ENCODE results near the gene KIAA0319L.
"Not testable (repeated sequence)": the region's sequence is repeated elsewhere in the genome, so short reads cannot be mapped to it uniquely, and the experiment has no call there.

Gene KIAA0319L

GRCh38 chr1:35594005-35594760 is 37.0 kb upstream of the KIAA0319L start:
- H3K9ac ChIP-seq (ENCODE audit: low read length in 5 of 5): no peak overlapping the region
- no peaks in the 10 kb centered on the region for H3K4me1 ChIP-seq (ENCODE audit: control insufficient read depth in 5 of 5, insufficient read depth in 5 of 5, low read length in 5 of 5)
- H3K36me3 ChIP-seq (ENCODE audit: control insufficient read depth in 5 of 5, insufficient read depth in 5 of 5, low read length in 5 of 5): peaks cover 0 to 29% (median 15%) of the 10 kb centered on the region in 5 donors
- H3K9me3 ChIP-seq (ENCODE audit: control insufficient read depth in 5 of 5, low read length in 5 of 5): no peaks in the 10 kb centered on the region
- no peaks in the 10 kb centered on the region for H3K27me3 ChIP-seq (ENCODE audit: control insufficient read depth in 5 of 5, insufficient read depth in 4 of 5, low read length in 5 of 5)
- H3K4me3 ChIP-seq (ENCODE audit: low read depth in 1 of 5, low read length in 5 of 5): no peak overlapping the region
- no peak overlapping the region for H3K27ac ChIP-seq (ENCODE audit: low read depth, low read length)

GRCh38 chr1:35592991-35593769 is 36.0 kb upstream of the KIAA0319L start:
- H3K9ac ChIP-seq (ENCODE audit: low read length in 5 of 5): no peak overlapping the region
- H3K27me3 ChIP-seq (ENCODE audit: control insufficient read depth in 5 of 5, insufficient read depth in 4 of 5, low read length in 5 of 5): no peaks in the 10 kb centered on the region
- peaks cover 0 to 23% (median 10%) of the 10 kb centered on the region in 5 donors for H3K36me3 ChIP-seq (ENCODE audit: control insufficient read depth in 5 of 5, insufficient read depth in 5 of 5, low read length in 5 of 5)
- H3K27ac ChIP-seq (ENCODE audit: low read depth, low read length): no peak overlapping the region
- H3K9me3 ChIP-seq (ENCODE audit: control insufficient read depth in 5 of 5, low read length in 5 of 5): no peaks in the 10 kb centered on the region
- no peaks in the 10 kb centered on the region for H3K4me1 ChIP-seq (ENCODE audit: control insufficient read depth in 5 of 5, insufficient read depth in 5 of 5, low read length in 5 of 5)
- no peak overlapping the region for H3K4me3 ChIP-seq (ENCODE audit: low read depth in 1 of 5, low read length in 5 of 5)

DNA sequence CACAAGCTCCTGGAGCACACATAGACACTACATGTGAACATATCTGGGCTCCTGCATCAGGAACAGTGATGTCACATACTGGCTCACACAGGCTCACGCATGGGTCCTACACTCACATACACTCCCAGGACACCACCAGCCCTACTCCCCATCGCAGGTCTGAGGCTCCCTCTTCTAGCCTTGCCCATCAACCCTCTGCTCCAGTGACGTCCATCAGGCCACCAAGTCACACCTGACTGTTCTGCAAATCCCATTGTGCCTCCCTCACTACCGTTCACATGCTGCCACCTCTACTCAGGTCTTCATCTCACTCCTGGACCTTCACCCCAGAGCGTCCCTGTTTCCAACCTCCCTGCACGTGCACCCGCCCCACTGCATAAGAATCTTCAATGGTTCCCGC is 34.0 kb upstream of the KIAA0319L start:
- no peak overlapping the region for H3K27ac ChIP-seq (ENCODE audit: low read depth, low read length)
- no peak overlapping the region for H3K9ac ChIP-seq (ENCODE audit: low read length in 5 of 5)
- no peak overlapping the region for H3K4me3 ChIP-seq (ENCODE audit: low read depth in 1 of 5, low read length in 5 of 5)
- peaks cover 0 to 21% (median 10%) of the 10 kb centered on the region in 5 donors for H3K36me3 ChIP-seq (ENCODE audit: control insufficient read depth in 5 of 5, insufficient read depth in 5 of 5, low read length in 5 of 5)
- H3K4me1 ChIP-seq (ENCODE audit: control insufficient read depth in 5 of 5, insufficient read depth in 5 of 5, low read length in 5 of 5): no peaks in the 10 kb centered on the region
- no peaks in the 10 kb centered on the region for H3K27me3 ChIP-seq (ENCODE audit: control insufficient read depth in 5 of 5, insufficient read depth in 4 of 5, low read length in 5 of 5)
- no peaks in the 10 kb centered on the region for H3K9me3 ChIP-seq (ENCODE audit: control insufficient read depth in 5 of 5, low read length in 5 of 5)

GRCh38 chr1:35590476-35591040 is 33.4 kb upstream of the KIAA0319L start:
- Histone ChIP-seq H3K27me3 (ENCODE audit: control insufficient read depth in 5 of 5, insufficient read depth in 4 of 5, low read length in 5 of 5) (no peaks in the 10 kb centered on the region), H3K4me3 (ENCODE audit: low read depth in 1 of 5, low read length in 5 of 5) (no peak overlapping the region), H3K27ac (ENCODE audit: low read depth, low read length) (no peak overlapping the region), H3K4me1 (ENCODE audit: control insufficient read depth in 5 of 5, insufficient read depth in 5 of 5, low read length in 5 of 5) (no peaks in the 10 kb centered on the region), H3K36me3 (ENCODE audit: control insufficient read depth in 5 of 5, insufficient read depth in 5 of 5, low read length in 5 of 5) (peaks cover 0 to 17% (median 8%) of the 10 kb centered on the region in 5 donors), H3K9me3 (ENCODE audit: control insufficient read depth in 5 of 5, low read length in 5 of 5) (no peaks in the 10 kb centered on the region), H3K9ac (ENCODE audit: low read length in 5 of 5) (no peak overlapping the region)

DNA sequence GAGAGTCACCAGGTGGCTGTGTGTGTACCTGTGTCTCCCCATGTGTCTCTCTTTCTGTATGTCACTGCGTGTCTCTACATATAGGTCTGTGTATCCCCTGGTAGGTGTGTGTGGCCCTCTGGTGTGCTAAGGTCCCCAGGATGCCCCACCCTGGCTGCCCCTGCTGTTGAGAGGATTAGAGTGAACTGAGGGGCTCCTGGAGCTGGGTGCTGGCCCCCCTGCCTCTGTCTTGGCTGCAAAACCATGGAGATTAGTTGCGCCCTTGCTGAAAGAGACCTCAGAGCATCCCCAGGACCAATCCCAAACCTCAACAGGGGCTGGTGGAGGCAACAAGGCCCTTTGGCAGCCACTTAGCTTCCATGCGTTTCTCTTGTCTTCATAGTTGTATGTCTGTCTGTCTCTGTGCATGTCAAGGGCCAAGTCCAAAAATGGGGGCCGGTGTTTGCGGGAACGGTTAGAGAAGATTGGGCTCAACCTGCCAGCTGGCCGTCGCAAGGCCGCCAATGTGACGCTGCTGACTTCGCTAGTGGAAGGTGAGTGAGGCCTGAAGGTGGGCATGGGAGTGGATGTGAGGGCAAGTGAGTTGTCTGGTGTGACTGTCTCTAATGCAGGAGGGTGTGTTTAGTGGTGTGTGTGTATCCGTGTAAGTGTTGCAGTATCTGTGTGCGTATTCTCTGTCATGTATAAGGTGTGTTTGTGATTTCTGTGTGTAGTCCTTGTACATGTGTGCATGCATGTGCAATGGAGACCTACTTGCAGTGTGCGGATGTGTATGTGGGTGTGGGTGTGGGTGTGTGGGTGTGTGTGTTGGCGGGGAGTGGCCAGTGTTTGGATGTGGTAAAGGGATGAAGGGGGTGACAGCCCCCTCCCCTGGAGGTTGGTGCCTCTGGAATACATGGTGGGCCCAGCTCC is 32.6 kb upstream of the KIAA0319L start:
- Histone ChIP-seq H3K27ac (ENCODE audit: low read depth, low read length) (no peak overlapping the region), H3K4me1 (ENCODE audit: control insufficient read depth in 5 of 5, insufficient read depth in 5 of 5, low read length in 5 of 5) (peaks cover 0 to 6% (median 3%) of the 10 kb centered on the region in 5 donors), H3K36me3 (ENCODE audit: control insufficient read depth in 5 of 5, insufficient read depth in 5 of 5, low read length in 5 of 5) (peaks cover 0 to 15% (median 6%) of the 10 kb centered on the region in 5 donors), H3K9ac (ENCODE audit: low read length in 5 of 5) (no peak overlapping the region), H3K9me3 (ENCODE audit: control insufficient read depth in 5 of 5, low read length in 5 of 5) (no peaks in the 10 kb centered on the region), H3K27me3 (ENCODE audit: control insufficient read depth in 5 of 5, insufficient read depth in 4 of 5, low read length in 5 of 5) (no peaks in the 10 kb centered on the region), H3K4me3 (ENCODE audit: low read depth in 1 of 5, low read length in 5 of 5) (no peak overlapping the region)

DNA sequence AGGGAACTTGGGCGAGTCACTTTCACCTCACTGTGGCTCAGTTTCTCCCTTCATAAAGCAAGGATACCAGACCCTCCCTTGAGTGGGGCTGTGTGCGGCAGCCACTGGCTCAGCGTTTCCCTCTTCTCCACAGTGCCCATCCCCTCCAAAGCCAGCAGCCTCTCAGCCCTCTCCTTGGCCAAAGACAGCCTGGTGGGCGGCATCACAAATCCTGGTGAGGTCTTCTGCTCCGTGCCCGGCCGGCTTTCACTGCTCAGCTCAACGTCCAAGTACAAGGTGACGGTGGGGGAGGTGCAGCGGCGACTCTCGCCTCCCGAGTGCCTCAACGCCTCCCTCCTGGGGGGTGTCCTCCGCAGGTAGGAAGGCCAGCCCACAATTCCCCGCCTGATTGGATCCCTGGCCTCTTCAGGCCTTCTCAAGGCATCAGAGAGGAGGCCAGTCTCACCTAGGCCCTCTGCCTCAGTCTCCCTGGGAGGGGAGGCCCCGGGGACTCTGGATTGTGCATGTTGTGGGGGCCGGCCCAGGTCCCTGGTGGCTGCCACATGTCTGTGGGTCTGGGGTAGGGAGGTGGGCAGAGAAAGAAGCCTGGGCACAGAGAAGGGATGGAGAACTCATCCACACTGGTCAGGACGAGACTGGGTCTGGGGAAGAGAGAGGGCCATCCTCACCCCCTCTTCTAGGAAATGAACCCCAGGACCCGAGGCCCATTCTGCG is 31.2 kb upstream of the KIAA0319L start:
- Histone ChIP-seq H3K4me3 (ENCODE audit: low read depth in 1 of 5, low read length in 5 of 5) (no peak overlapping the region), H3K27ac (ENCODE audit: low read depth, low read length) (no peak overlapping the region), H3K27me3 (ENCODE audit: control insufficient read depth in 5 of 5, insufficient read depth in 4 of 5, low read length in 5 of 5) (no peaks in the 10 kb centered on the region), H3K36me3 (ENCODE audit: control insufficient read depth in 5 of 5, insufficient read depth in 5 of 5, low read length in 5 of 5) (peaks cover 0 to 15% (median 6%) of the 10 kb centered on the region in 5 donors), H3K9ac (ENCODE audit: low read length in 5 of 5) (no peak overlapping the region), H3K9me3 (ENCODE audit: control insufficient read depth in 5 of 5, low read length in 5 of 5) (no peaks in the 10 kb centered on the region), H3K4me1 (ENCODE audit: control insufficient read depth in 5 of 5, insufficient read depth in 5 of 5, low read length in 5 of 5) (peaks cover 0 to 8% (median 4%) of the 10 kb centered on the region in 5 donors)

GRCh38 chr1:35587736-35588135 is 30.5 kb upstream of the KIAA0319L start:
- Histone ChIP-seq H3K4me1 (ENCODE audit: control insufficient read depth in 5 of 5, insufficient read depth in 5 of 5, low read length in 5 of 5) (peaks cover 0 to 8% (median 4%) of the 10 kb centered on the region in 5 donors), H3K9ac (ENCODE audit: low read length in 5 of 5) (no peak overlapping the region), H3K27ac (ENCODE audit: low read depth, low read length) (no peak overlapping the region), H3K36me3 (ENCODE audit: control insufficient read depth in 5 of 5, insufficient read depth in 5 of 5, low read length in 5 of 5) (peaks cover 0 to 15% (median 6%) of the 10 kb centered on the region in 5 donors), H3K9me3 (ENCODE audit: control insufficient read depth in 5 of 5, low read length in 5 of 5) (no peaks in the 10 kb centered on the region), H3K4me3 (ENCODE audit: low read depth in 1 of 5, low read length in 5 of 5) (no peak overlapping the region), H3K27me3 (ENCODE audit: control insufficient read depth in 5 of 5, insufficient read depth in 4 of 5, low read length in 5 of 5) (no peaks in the 10 kb centered on the region)

DNA sequence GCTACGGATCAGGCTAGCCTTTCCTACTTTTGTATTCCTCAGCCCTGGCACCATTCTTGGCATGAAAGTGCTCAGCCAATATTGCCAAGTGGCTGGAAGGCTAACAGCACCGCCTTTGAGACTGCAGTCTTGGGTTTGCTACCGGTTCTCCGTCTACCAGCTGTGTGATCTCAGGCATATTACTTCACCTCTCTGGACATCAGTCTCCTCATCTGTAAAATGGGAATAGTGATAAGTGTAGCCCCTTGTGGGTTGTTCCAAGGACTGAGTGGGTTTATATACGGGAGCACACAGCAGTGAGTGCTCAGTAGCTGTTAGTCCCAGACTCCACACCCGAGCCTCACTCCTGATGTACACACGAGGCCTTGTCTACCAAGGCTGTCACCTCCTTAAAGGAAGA is 29.6 kb upstream of the KIAA0319L start:
- peaks cover 0 to 15% (median 6%) of the 10 kb centered on the region in 5 donors for H3K36me3 ChIP-seq (ENCODE audit: control insufficient read depth in 5 of 5, insufficient read depth in 5 of 5, low read length in 5 of 5)
- H3K4me3 ChIP-seq (ENCODE audit: low read depth in 1 of 5, low read length in 5 of 5): no peak overlapping the region
- H3K9me3 ChIP-seq (ENCODE audit: control insufficient read depth in 5 of 5, low read length in 5 of 5): no peaks in the 10 kb centered on the region
- H3K4me1 ChIP-seq (ENCODE audit: control insufficient read depth in 5 of 5, insufficient read depth in 5 of 5, low read length in 5 of 5): peaks cover 0 to 8% (median 4%) of the 10 kb centered on the region in 5 donors
- H3K9ac ChIP-seq (ENCODE audit: low read length in 5 of 5): no peak overlapping the region
- no peaks in the 10 kb centered on the region for H3K27me3 ChIP-seq (ENCODE audit: control insufficient read depth in 5 of 5, insufficient read depth in 4 of 5, low read length in 5 of 5)
- H3K27ac ChIP-seq (ENCODE audit: low read depth, low read length): no peak overlapping the region

DNA sequence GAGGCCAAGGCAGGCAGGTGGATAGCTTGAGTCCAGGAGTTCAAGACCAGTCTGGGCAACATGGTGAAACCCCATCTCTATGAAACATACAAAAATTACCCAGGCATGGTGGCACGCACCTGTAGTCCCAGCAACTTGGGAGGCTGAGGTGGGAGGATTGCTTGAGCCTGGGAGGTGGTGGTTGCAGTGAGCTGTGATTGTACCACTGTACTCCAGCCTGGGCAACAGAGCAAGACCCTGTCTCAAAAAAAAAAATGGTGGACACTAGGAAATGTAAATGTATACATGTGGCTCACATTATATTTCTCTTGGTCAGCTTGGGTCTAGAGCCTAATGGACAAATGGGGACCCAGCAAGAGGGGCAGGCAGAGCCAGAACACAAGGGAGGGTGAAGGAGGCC is 28.6 kb upstream of the KIAA0319L start:
- not testable (repeated sequence) for H3K9me3 ChIP-seq (ENCODE audit: control insufficient read depth in 5 of 5, low read length in 5 of 5); H3K27me3 ChIP-seq (ENCODE audit: control insufficient read depth in 5 of 5, insufficient read depth in 4 of 5, low read length in 5 of 5); H3K27ac ChIP-seq (ENCODE audit: low read depth, low read length); H3K36me3 ChIP-seq (ENCODE audit: control insufficient read depth in 5 of 5, insufficient read depth in 5 of 5, low read length in 5 of 5); H3K4me3 ChIP-seq (ENCODE audit: low read depth in 1 of 5, low read length in 5 of 5); H3K9ac ChIP-seq (ENCODE audit: low read length in 5 of 5); H3K4me1 ChIP-seq (ENCODE audit: control insufficient read depth in 5 of 5, insufficient read depth in 5 of 5, low read length in 5 of 5)
